Fibroblast of the aortic adventitia (primary cell): ENCODE data around the gene KDM7A. TPM values are rescaled to one million over a fixed set of nuclear protein-coding genes. Genes with fewer than 3 reads are reported as not detected.
A peak's percentile ranks its signal among the peaks of the same experiment; 100 is the strongest.

Experiments used
- DNase-seq: peaks from one replicate; pipeline ENCODE4 v3.0.0-alpha.2; 2010; ENCODE audit warnings: low read depth
- H3K4me3 ChIP-seq: 2 replicates; pipeline ENCODE4 v1.5.1; 2011; ENCODE audit warnings: low read depth, mild to moderate bottlenecking, control low read depth, low read length, moderate library complexity
- total RNA-seq: library from RNA; depleted of rRNA; stranded (reverse); fragments of >200 nt; gene quantifications from 2 replicates; pipeline ENCODE4 v1.2.3, GENCODE V29; 2012; ENCODE audit warnings: low replicate concordance
- TF ChIP-seq, protein P1 (sequence below): IDR thresholded peaks from 2 replicates; pipeline ENCODE4 v1.5.1; 2011; ENCODE audit warnings: mild to moderate bottlenecking, low read length, control low read depth, inconsistent platforms; ENCODE audit not compliant: insufficient read depth

Gene KDM7A
- total RNA-seq, 1 donor: 6.6 TPM

DNA sequence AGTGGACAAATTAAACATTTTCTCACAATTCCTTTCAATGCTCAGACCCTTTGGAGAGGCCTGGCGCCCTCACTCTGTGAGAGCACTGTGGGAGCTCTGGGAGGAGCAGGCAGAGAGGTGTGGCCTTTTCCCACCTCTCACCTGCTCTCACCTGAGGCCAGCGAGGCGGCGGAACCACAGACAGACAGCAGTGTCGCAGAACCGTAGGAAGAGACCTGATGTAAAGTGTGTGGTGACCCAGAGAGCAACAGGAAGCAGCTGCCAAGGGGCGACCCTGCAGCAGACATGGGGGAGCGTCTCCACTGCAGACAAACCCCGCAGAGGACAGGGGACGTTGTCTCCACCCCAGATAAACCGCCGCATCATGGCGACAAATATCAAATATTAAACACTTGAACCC, 98.4 kb downstream of the KDM7A start:
- H3K4me3 ChIP-seq: no peak overlapping the region
- TF ChIP-seq, protein P1, sequence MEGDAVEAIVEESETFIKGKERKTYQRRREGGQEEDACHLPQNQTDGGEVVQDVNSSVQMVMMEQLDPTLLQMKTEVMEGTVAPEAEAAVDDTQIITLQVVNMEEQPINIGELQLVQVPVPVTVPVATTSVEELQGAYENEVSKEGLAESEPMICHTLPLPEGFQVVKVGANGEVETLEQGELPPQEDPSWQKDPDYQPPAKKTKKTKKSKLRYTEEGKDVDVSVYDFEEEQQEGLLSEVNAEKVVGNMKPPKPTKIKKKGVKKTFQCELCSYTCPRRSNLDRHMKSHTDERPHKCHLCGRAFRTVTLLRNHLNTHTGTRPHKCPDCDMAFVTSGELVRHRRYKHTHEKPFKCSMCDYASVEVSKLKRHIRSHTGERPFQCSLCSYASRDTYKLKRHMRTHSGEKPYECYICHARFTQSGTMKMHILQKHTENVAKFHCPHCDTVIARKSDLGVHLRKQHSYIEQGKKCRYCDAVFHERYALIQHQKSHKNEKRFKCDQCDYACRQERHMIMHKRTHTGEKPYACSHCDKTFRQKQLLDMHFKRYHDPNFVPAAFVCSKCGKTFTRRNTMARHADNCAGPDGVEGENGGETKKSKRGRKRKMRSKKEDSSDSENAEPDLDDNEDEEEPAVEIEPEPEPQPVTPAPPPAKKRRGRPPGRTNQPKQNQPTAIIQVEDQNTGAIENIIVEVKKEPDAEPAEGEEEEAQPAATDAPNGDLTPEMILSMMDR: no peak
- no peak for DNase-seq

DNA sequence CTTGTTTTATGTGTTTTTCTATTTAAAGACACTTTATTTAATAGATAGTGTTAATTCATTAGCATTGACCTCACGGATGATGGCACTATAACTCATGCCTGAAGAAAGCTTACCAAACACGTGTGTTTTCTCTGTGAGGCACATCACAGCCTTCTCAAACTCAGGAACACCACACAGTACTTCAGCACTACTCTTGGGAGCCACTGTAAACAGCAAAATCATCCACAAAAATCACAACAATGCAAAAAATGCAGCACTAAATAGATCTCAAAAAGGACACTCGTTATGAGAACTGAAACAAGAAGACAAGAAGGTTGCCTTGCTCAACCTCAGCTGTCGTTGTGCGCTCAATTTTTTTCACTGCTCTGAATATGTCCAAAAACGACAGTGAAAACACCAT, 102.0 kb downstream of the KDM7A start:
- peak; percentile 7 for DNase-seq
- TF ChIP-seq, protein P1: no peak
- H3K4me3 ChIP-seq: no peak overlapping the region

DNA sequence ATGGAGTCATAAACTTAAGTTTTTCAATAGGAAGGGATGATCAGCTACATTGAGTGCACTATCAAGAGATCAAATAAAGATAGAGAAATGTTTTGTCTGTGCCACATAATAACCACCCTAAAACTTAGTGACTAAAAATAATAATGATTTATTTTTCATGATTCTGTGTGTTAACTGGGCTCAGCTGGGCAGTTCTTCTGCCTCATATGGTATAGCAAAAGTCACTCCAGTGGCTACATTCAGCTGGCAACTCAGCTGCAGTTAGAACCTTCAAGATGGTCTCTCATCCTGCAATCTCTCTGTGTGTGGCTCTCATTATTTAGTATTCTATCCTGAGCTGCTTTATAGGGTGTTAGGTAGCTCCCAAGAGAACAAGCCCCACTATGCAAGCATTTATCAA, 106.2 kb downstream of the KDM7A start:
- TF ChIP-seq, protein P1: no peak
- DNase-seq: no peak
- H3K4me3 ChIP-seq: no peak overlapping the region

DNA sequence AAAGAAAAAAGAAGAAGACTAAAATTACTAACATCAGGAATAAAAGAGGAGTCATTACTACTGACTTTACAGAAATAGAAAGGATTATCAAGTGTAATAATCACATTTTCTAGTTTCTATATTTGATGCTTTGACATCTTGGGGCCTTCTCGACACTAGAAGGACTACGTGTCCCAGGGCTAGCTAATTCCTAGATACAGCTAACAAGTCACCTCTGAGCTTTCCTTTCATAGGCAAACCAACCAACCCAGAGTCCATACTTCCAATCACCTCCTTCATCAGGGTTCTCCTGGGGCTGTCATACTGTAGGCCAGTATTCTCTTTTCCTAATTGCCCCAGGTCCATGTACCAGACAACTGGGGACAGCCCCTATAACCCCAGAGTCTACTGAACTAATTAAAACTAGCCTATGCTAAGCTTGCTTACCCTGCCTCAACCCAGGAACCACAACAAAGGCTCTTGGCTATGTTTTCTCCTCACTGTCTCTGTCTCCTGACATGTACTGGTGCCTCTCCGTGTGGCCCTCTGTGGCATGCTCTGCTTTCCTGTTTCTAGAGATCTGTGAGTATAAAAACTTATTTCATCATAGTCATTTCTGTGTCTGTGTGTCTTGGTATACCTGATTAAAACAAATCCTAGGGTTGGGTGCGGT, 107.4 kb downstream of the KDM7A start:
- DNase-seq: no peak
- TF ChIP-seq, protein P1: no peak

DNA sequence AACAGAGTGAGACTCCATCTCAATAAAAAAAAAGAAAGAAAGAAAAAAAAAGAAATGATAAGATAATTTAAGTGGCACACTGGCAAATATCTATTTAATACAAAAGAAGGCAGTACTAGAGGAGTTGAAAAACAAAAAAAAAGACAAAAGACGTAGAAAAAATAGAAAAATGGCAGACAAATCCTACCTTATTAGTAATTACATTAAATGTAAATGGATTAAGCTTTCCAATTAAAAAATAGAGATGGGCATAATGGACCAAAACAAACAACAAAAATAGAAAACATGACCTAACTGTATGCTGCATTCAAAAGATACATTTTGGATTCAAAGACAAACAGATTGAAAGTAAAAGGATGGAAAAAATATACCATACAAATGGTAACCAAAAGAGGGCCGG, 108.8 kb downstream of the KDM7A start:
- no peak overlapping the region for H3K4me3 ChIP-seq
- no peak for DNase-seq
- TF ChIP-seq, protein P1: no peak

More for the DNA sequence above, 107.4 kb downstream of the KDM7A start:
- no peak overlapping the region for H3K4me3 ChIP-seq

DNA sequence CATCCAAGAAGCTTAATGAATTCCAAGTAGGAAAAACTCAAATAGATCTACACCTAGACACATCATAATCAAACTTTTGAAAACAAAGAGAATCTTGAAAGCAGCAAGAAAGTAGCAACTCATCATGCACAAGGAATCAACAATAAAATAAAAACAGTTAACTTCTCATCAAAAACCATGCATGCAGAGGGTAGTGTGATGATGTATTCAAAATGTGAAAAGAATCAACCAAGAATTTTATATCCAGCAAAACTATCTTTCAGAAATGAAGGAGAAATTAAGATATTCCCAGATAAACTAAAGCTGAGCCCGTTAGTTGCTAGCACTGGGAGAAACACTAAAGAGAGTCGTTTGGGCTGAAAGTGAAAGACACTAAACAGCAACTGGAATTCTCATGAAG, 109.7 kb downstream of the KDM7A start:
- no peak for DNase-seq
- no peak overlapping the region for H3K4me3 ChIP-seq
- TF ChIP-seq, protein P1: no peak

DNA sequence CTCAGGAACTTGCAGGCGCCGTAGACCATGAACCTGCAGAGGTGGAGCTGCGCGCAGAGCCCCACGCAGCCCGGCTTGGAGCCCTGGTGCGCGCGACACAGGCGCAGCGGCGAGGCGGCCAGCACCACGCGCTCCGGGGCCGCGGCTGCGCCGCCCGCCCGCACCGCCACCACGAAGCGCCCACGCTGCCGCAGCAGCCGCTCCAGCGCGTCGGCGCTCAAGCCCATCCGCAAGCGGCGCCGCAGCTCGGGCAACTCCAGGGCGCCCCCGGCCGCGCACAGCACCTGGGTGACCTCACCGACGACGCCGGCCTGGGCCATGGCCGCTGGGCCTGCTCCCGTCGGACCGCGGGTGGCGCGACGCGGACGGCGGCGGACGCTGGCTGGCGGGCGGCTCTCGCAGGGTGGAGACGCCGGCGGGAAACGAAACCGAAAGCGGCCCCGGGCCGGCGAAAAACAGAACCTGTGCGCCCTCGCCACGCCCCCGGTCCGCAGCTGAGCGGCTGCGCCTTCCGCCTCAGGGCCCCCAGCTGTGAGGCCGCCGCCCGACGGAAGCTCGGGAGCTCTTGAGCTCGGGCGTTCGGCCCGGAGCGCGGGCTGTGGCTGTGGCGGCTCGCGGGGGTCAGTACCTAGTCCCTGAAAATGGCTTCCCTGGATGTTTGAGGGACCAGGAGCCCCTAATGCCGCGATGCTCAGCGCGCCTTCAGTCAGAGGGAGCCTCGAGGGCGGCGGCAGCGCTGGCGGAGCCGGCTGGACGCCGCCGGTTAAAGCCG, 114.1 kb downstream of the KDM7A start, which contains the start of gene PARP12:
TSS of gene PARP12 (minus strand) at position 424 of the 772 bp plus-strand sequence. CDS start at position 320, 104 bp downstream.
- peak; percentile 76 for DNase-seq
- H3K4me3 ChIP-seq: peak within 1 kb of the TSS; percentile 73
- TF ChIP-seq, protein P1: no peak
